Retinal pigment epithelial cell (primary cell): ENCODE measurements around the gene B3GNT2.
"Not testable (repeated sequence)": the region's sequence is repeated elsewhere in the genome, so short reads cannot be mapped to it uniquely, and the experiment has no call there.

Experiments used
- DNase-seq: peaks from one replicate; pipeline ENCODE4 v3.0.0-alpha.2; 2010; ENCODE audit warnings: low read depth
- H3K4me3 ChIP-seq: 2 replicates; pipeline ENCODE4 v1.5.1; 2011; ENCODE audit warnings: mild to moderate bottlenecking, low read length, control low read depth, moderate library complexity
- CTCF ChIP-seq: conservative IDR thresholded peaks from 2 replicates; pipeline ENCODE4 v1.5.1; 2011; ENCODE audit warnings: low read depth, low read length, control low read depth, inconsistent platforms

Gene B3GNT2

GRCh38 chr2:62257466-62257865, 61.6 kb downstream of the B3GNT2 start:
- no peak for DNase-seq
- no peak overlapping the region for H3K4me3 ChIP-seq
- no peak for TF ChIP-seq CTCF

- TF ChIP-seq CTCF = no peak
- no peak overlapping the region for H3K4me3 ChIP-seq
- no peak for DNase-seq
Observed at GRCh38 chr2:62263076-62263715, 67.3 kb downstream of the B3GNT2 start.

- H3K4me3 ChIP-seq = no peak overlapping the region
- no peak for DNase-seq
Observed at GRCh38 chr2:62264186-62264585, 68.3 kb downstream of the B3GNT2 start.

GRCh38 chr2:62265106-62265505, 69.2 kb downstream of the B3GNT2 start:
- no peak for DNase-seq
- no peak for TF ChIP-seq CTCF

More at GRCh38 chr2:62264186-62264585, 68.3 kb downstream of the B3GNT2 start:
- TF ChIP-seq CTCF = no peak

GRCh38 chr2:62266433-62267038, 70.6 kb downstream of the B3GNT2 start:
- no peak for TF ChIP-seq CTCF
- H3K4me3 ChIP-seq = no peak overlapping the region
- peak; percentile 39 for DNase-seq

More at GRCh38 chr2:62265106-62265505, 69.2 kb downstream of the B3GNT2 start:
- no peak overlapping the region for H3K4me3 ChIP-seq

- no peak overlapping the region for H3K4me3 ChIP-seq
- no peak for TF ChIP-seq CTCF
- no peak for DNase-seq
Observed at GRCh38 chr2:62267696-62268095, 71.8 kb downstream of the B3GNT2 start.

- not testable (repeated sequence) for DNase-seq, H3K4me3 ChIP-seq
Observed at GRCh38 chr2:62268681-62269188, 72.8 kb downstream of the B3GNT2 start.
